ENCODE data around the gene TBC1D16. TPM values are rescaled to one million over a fixed set of nuclear protein-coding genes. Genes with fewer than 3 reads are reported as not detected.

TBC1D16 gene
- total RNA-seq, 1 donor from 2014 or later, result 23.3 TPM

- no peak for DNase-seq
These were observed 47.8 kb downstream of the TBC1D16 start for GRCh38 chr17:79987935-79988184.

DNA sequence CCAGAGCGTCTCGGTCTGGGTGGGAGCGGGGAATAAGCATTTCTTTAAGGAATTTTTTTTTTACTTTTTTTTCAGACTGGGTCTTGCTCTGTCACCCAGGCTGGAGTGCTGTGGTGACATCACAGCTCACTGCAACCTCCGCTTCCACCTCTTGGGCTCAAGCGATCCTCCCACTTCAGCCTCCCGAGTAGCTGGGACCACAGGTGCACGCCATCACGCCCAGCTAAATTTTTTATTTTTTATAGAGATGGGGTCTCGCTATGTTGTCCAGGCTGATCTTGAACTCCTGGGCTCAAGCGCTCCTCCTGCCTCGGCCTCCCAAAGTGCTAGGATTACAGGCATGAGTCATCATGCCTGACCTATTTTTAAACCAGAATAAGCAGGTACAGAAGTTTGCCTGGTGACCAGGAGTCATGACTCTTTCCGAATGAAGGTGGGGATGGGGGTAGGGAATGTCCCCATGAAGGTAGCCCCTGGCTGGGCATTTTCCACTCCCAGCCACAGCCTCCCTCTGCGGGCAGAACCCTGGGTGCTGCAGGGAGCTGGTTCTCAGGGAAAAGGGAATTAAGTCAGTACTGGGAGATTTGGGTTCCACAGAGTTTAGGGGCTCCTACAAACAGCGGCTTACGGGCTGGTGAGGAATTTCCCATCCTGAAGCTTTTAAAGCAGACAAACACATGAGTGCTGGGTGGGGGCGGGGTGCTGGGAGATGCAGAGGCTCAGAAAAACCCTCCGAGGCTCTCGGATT, 48.3 kb downstream of the TBC1D16 start:
- no peak for DNase-seq

GRCh38 chr17:79986411-79987186, 49.1 kb downstream of the TBC1D16 start:
- no peak for DNase-seq

DNA sequence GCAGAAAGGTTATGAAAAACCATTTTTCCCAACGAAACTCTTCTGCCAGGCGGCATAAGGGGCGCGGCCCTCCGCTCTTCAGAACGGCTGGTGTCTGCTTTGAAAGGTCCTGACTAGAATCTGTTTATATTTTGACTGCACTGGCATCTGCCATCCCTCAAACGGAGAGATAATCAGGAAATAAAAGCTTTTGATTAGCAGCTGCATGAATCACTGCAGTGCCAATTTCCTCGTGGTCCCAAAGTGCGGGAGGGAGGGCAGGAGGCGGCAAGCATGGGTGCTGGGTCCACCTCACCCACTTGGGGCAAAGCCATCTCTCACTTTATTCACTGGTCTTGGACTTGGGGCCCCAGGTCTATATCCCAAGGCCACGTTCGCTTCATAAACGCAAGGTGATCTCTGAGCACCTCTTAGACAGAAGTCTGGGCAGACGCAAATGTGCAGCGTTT, 49.7 kb downstream of the TBC1D16 start:
- DNase-seq, result no peak

GRCh38 chr17:79985361-79985942, 50.2 kb downstream of the TBC1D16 start:
- DNase-seq, result no peak

- no peak for DNase-seq
These were observed 50.8 kb downstream of the TBC1D16 start for GRCh38 chr17:79984877-79985276.

- DNase-seq, result no peak
These were observed 51.4 kb downstream of the TBC1D16 start for GRCh38 chr17:79984045-79984840.

GRCh38 chr17:79983456-79983855, 52.2 kb downstream of the TBC1D16 start:
- DNase-seq, result no peak

DNA sequence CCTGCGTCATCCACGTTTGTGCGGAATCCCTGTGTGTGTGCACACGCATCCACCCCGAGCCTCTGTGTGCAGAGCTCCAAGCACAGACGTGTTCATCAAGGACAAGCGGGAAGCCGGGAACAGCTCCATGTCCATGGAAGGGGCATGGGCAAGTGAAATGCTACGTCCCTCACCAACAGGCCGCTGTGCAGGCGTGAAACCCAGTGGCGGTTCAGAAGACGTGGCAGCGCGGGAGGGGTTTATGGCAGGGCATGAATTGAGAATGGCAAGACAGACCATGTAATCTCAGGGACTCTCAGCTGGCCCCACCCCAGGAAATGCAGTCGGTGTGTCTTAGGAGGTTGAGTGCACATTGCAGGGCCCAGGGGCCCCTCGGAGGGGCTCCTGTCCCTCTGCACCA, 52.7 kb downstream of the TBC1D16 start:
- no peak for DNase-seq

DNA sequence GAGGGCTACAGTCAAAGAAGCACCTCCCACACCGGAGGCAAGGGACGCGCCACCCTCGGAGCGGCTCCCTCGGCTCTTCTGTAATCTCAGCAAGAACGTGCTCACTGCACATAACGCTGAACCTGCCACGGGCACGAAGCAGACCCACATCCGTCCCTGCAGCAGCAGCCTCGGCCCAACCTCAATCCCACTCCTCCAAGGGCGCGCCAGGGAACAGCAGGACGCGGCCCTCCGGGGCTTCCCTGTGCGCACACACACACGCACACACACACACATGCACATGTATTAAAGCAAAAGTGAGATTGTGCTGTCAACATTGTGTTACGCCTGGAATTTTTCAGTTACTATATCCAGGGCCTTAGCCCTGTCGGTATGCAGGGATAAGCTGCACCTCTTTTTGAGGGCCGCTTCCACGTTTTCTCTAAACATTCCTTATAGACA, 54.0 kb downstream of the TBC1D16 start:
- DNase-seq, result peak; percentile 48

- no peak for DNase-seq
These were observed 54.6 kb downstream of the TBC1D16 start for GRCh38 chr17:79981090-79981489.

DNA sequence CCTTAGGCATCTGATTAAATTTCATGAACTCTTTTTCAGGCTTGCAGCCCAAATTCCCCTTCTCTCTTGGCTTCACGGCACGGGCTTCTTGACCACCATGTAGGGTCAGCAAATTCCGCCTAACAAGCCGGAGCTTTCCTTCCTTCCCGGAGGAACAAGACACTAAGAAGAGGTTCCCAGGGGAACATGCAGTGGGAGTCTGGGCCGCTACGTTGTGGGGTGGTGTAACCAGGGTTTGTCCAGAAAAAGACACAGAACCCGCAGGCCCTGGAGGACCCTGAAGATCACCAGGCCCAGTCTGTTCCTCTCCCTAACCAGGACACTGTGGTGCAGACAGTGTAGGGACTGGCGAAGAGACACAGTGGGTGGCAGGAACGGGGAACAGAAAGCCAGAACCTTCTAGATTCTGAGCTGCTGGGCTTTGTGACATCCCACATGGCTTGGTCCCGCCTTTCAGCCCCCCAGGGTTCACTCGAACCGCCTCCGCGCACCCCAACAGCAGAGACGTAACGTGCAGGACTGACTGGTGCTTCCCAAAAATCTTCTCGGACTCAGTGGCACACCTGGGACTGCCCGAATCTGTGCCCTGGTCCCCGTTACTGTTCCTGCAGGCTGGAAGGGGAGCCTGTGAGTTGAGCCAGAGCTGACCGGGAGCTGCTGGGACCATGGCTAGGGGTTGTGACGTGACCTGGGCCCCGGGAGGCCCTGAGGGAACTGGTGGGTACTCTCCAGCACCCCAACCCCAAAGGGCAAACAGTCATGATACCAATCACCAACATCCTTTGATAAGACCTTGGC, 55.2 kb downstream of the TBC1D16 start:
- DNase-seq, result no peak

DNA sequence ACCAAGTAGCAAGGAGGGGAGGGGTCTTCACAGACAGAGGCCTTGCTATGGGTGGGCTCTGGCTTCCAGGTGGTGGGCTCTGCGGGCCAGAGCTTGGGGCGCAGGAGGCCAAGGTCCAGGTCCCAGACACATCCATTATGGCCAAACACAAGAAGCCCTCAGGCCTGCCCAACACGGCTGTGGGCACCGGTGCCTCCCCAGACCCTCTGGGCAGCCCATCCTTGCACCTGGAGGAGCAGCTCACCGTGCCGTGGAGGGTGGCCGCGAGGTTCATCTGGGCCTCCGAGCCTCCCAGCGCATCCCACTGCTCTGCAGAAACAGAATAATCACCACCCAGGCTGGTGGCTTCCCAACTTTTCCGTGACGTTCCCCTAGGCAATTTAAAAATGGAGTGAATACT, 55.9 kb downstream of the TBC1D16 start:
- DNase-seq, result no peak

DNA sequence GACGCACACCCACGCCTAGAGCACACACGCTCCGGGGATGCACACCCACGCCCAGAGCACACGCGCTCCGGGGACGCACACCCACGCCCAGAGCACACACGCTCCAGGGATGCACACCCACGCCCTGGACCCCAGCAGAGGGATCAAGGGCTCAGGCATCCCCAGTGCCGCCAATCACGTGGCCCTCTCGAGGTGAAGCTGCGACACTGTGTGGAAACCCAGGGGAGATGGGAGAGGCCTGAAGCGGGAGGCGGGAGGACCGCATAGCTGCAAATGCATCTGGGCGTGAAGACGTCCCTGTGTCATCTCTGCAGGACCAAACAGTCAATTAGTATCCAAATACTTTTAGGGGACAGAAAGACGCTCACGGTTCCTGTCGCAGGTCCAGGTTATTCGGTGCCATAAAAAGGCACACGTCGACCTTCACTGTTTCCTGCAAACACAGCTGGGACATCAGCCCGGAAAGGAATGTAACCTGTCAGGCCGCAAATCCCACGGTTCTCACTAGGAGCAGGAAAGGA, 56.4 kb downstream of the TBC1D16 start:
- no peak for DNase-seq

DNA sequence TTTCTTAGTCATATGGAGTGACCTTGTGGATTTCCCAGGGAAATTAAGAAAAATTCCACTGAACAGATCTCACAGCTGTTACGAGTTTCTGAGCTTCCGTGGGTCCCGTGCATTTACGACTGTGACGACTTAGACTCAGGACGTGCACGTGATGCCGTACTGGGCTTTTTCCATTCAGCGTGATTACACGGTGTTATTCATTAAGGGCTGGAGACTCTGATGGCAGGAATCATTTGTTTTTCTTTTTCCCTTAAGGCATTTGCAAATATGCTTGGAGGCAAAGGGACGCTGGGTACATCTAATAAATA, 57.2 kb downstream of the TBC1D16 start:
- no peak for DNase-seq

GRCh38 chr17:79977708-79978547, 57.7 kb downstream of the TBC1D16 start:
- no peak for DNase-seq

- no peak for DNase-seq
These were observed 58.5 kb downstream of the TBC1D16 start for GRCh38 chr17:79977161-79977631.

- DNase-seq, result no peak
These were observed 59.2 kb downstream of the TBC1D16 start for GRCh38 chr17:79976451-79976850.

DNA sequence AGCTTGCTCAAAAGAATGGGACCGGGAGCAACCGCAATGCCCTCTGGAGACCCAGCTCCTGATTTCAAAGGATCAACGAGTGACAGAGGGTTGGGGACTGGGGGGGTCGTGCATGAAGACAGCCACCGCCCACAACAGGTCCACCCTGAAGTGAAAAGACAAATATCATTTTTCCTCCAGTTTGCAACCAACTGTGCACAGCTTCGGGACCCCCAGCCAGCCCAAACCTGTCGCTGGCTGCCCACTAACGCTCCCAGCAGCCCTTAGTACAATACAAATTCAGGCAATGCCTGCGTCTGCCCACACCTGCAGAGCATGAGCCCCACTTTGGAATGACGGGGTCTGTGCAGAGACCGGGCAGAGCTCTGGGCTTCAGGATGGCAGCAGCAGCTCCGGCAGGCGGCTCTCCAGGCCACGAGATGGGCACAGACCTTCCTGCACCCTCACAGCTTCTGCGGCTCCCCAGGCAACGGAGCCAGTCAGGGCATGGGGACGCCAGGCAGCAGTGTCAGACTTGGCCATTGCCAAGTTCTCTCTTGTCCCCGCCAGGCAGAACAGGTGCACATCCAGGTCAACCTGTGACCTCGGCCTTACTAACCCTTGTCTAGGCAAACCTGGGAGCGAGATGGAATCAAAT, 60.1 kb downstream of the TBC1D16 start:
- DNase-seq, result no peak
